IgD-negative memory B cell (primary cell): ENCODE measurements around the gene CACNA2D1. TPM values are rescaled to one million over a fixed set of nuclear protein-coding genes. Genes with fewer than 3 reads are reported as not detected.

Experiments
- H3K27ac Mint-ChIP-seq, 3 donors: one replicate each; pipeline ENCODE4 v1.8.0; 2020 to 2022; ENCODE audit warnings: mild to moderate bottlenecking in 3 of 3, mixed read lengths in 3 of 3, moderate library complexity in 1 of 3
- H3K27me3 Mint-ChIP-seq: one replicate; pipeline ENCODE4 v1.8.0; 2021; ENCODE audit warnings: mixed read lengths
- H3K36me3 Mint-ChIP-seq: one replicate; pipeline ENCODE4 v1.8.0; 2020; ENCODE audit warnings: mild to moderate bottlenecking, mixed read lengths
- H3K4me1 Mint-ChIP-seq, 3 donors: one replicate each; pipeline ENCODE4 v1.8.0; 2020 to 2022; ENCODE audit warnings: mixed read lengths in 3 of 3, mild to moderate bottlenecking in 1 of 3
- H3K4me3 Mint-ChIP-seq, 4 donors: one replicate each; pipeline ENCODE4 v1.8.0; 2020 to 2022; ENCODE audit warnings: mild to moderate bottlenecking in 4 of 4, mixed read lengths in 4 of 4, moderate library complexity in 3 of 4
- H3K9me3 Mint-ChIP-seq, 3 donors: one replicate each; pipeline ENCODE4 v1.8.0; 2020 to 2021; ENCODE audit warnings: mixed read lengths in 3 of 3, mild to moderate bottlenecking in 1 of 3
- polyA plus RNA-seq: library from polyadenylated mRNA; unstranded; fragments of 300-500 nt; fragmentation: Illumina TruSeq; gene quantifications from one replicate; pipeline ENCODE4 v1.2.3, GENCODE V29; 2021

Gene CACNA2D1
- polyA plus RNA-seq, 1 donor from 2014 or later: not detected

DNA sequence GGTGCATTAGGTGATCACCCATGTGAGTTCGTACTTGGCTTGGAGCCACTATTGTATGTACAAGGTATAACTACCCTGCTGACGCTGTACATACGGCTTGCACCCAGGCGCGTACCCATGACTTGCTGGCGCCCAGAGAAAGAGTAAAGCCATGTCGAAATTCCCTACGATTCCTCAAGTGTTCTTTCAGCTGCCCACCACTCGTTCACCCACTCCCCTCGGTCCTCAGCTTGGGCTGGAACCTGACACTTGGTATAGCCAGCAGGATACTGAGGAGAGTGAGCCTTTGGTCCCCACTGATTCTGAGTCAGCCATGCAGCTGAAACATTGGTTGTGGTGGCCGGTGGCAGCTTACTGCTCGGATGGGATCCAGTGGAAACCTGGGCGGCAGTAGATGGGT, 241.5 kb downstream of the CACNA2D1 start:
- no peaks in the 10 kb centered on the region for H3K27me3 Mint-ChIP-seq
- no peak overlapping the region for H3K27ac Mint-ChIP-seq
- H3K9me3 Mint-ChIP-seq: peaks cover 0 to 6% (median 5%) of the 10 kb centered on the region in 3 donors
- H3K4me3 Mint-ChIP-seq: no peak overlapping the region
- H3K4me1 Mint-ChIP-seq: no peaks in the 10 kb centered on the region
- no peaks in the 10 kb centered on the region for H3K36me3 Mint-ChIP-seq

DNA sequence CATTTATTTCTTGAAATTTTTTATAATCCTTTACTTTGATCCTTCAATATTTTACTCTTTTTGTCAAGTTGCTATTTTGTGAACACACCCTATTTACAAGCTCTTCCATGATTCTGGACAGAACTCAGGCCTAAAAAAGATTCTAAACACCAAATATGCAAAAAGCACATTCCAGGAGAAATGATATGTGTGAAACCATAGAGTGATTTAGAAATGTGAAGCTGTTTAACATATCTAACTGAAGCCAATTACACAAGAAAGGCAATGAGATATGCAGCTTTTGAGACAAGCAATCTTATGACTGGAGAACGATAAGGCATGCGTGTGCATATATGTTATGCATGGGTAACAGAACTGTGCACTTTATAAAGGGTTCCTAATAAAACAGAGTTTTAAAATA, 243.0 kb downstream of the CACNA2D1 start:
- Mint-ChIP-seq H3K9me3 (peaks cover 0 to 6% (median 5%) of the 10 kb centered on the region in 3 donors), H3K27ac (no peak overlapping the region), H3K4me1 (no peaks in the 10 kb centered on the region), H3K36me3 (no peaks in the 10 kb centered on the region), H3K4me3 (no peak overlapping the region), H3K27me3 (no peaks in the 10 kb centered on the region)

GRCh38 chr7:82194016-82194643, 249.4 kb downstream of the CACNA2D1 start:
- Mint-ChIP-seq H3K4me1 (no peaks in the 10 kb centered on the region), H3K36me3 (no peaks in the 10 kb centered on the region), H3K9me3 (peaks cover 0 to 5% (median 2%) of the 10 kb centered on the region in 3 donors), H3K27ac (no peak overlapping the region), H3K27me3 (no peaks in the 10 kb centered on the region), H3K4me3 (no peak overlapping the region)

- Mint-ChIP-seq H3K27ac (no peak overlapping the region), H3K27me3 (no peaks in the 10 kb centered on the region), H3K36me3 (no peaks in the 10 kb centered on the region), H3K4me3 (no peak overlapping the region), H3K9me3 (peaks cover 0 to 7% (median 3%) of the 10 kb centered on the region in 3 donors), H3K4me1 (no peaks in the 10 kb centered on the region)
Measured at GRCh38 chr7:82188636-82189035, 254.9 kb downstream of the CACNA2D1 start.

- peaks cover 3% of the 10 kb centered on the region for H3K36me3 Mint-ChIP-seq
- peaks cover 0 to 10% (median 3%) of the 10 kb centered on the region in 3 donors for H3K9me3 Mint-ChIP-seq
- no peaks in the 10 kb centered on the region for H3K27me3 Mint-ChIP-seq
Measured at GRCh38 chr7:82185443-82185842, 258.1 kb downstream of the CACNA2D1 start.

GRCh38 chr7:82183634-82184033, 259.9 kb downstream of the CACNA2D1 start:
- H3K4me3 Mint-ChIP-seq: no peak overlapping the region
- peaks cover 0 to 7% (median 3%) of the 10 kb centered on the region in 3 donors for H3K9me3 Mint-ChIP-seq
- no peaks in the 10 kb centered on the region for H3K4me1 Mint-ChIP-seq
- H3K27ac Mint-ChIP-seq: no peak overlapping the region
- peaks cover 3% of the 10 kb centered on the region for H3K36me3 Mint-ChIP-seq
- H3K27me3 Mint-ChIP-seq: no peaks in the 10 kb centered on the region

More at GRCh38 chr7:82185443-82185842, 258.1 kb downstream of the CACNA2D1 start:
- no peak overlapping the region for H3K4me3 Mint-ChIP-seq
- H3K4me1 Mint-ChIP-seq: no peaks in the 10 kb centered on the region
- no peak overlapping the region for H3K27ac Mint-ChIP-seq

DNA sequence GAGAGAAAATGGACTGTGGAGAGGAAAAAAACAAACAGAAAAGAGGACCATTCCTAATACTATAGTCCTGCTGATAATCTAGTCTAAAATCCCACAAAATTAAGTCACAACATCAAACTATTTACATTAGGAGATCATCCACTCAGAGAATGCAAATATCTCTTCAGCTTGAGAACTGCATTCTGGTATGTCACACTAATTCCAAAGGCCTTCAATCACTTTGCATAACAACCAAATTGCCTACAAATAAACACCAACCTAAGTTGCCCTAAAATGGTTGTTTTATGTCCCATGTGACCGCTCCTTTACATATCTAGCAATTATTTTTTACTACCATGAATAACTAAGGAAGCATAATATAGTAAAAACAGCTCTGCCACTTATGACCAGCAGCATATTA, 264.3 kb downstream of the CACNA2D1 start:
- H3K27ac Mint-ChIP-seq: no peak overlapping the region
- no peak overlapping the region for H3K4me3 Mint-ChIP-seq
- H3K9me3 Mint-ChIP-seq: peaks cover 1 to 5% (median 2%) of the 10 kb centered on the region in 3 donors
- peaks cover 3% of the 10 kb centered on the region for H3K36me3 Mint-ChIP-seq
- no peaks in the 10 kb centered on the region for H3K27me3 Mint-ChIP-seq
- H3K4me1 Mint-ChIP-seq: no peaks in the 10 kb centered on the region

GRCh38 chr7:82175319-82175718, 268.3 kb downstream of the CACNA2D1 start:
- H3K9me3 Mint-ChIP-seq: peaks cover 0 to 2% (median 1%) of the 10 kb centered on the region in 3 donors

DNA sequence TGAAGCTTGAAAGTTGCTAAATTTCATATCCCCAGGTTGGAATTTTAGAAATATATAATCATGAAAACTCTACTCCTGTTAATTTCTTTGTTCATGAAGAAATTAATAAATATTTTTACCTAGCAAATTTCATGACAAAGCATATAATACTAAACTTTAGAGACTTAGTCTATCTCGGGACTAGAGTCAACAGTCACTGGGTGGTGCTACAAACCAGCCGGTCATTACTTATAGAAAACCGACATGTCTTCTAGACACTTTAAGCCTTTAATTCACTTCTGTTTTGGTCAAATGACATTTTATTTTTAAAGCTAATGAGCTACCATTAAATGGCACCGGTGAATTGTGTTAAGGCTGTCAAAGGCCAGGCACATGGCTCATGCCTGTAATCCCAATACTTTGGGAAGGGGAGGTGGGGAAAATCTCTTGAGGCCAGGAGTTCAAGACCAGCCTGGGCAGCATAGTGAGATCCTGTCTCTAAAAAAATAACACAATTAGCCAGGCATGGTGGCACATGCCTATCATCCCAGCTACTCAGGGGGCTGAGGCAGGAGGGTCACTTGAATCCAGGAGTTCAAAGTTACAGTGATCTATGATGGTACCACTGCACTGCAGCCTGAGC, 270.1 kb downstream of the CACNA2D1 start:
- Mint-ChIP-seq H3K4me1 (no peaks in the 10 kb centered on the region), H3K27ac (no peak overlapping the region), H3K36me3 (no peaks in the 10 kb centered on the region), H3K9me3 (peaks cover 0 to 2% (median 0%) of the 10 kb centered on the region in 3 donors), H3K4me3 (no peak overlapping the region), H3K27me3 (no peaks in the 10 kb centered on the region)

More at GRCh38 chr7:82175319-82175718, 268.3 kb downstream of the CACNA2D1 start:
- H3K4me1 Mint-ChIP-seq: no peaks in the 10 kb centered on the region
- no peak overlapping the region for H3K4me3 Mint-ChIP-seq
- H3K27me3 Mint-ChIP-seq: no peaks in the 10 kb centered on the region
- H3K27ac Mint-ChIP-seq: no peak overlapping the region
- no peaks in the 10 kb centered on the region for H3K36me3 Mint-ChIP-seq

DNA sequence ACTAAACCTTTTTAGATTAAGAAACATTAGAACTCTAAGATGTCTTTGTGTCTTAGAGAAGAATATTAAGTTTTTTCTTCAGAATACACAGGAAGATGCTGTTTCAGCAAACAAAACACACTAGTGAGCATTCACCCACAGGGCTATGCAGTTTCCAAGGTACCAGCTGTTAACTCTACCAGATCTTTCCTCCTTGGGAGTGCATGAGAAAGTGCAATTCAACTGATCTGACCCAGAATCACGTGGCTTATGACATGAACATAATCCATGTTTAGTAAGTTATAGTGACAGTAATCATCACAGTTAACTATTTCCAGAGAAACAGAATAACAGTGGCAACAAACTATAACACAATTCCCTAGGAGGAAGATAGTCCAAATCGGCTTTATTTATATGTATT, 270.7 kb downstream of the CACNA2D1 start:
- Mint-ChIP-seq H3K36me3 (no peaks in the 10 kb centered on the region), H3K27me3 (no peaks in the 10 kb centered on the region), H3K9me3 (peaks cover 0 to 2% (median 0%) of the 10 kb centered on the region in 3 donors), H3K4me3 (no peak overlapping the region), H3K27ac (no peak overlapping the region), H3K4me1 (no peaks in the 10 kb centered on the region)

DNA sequence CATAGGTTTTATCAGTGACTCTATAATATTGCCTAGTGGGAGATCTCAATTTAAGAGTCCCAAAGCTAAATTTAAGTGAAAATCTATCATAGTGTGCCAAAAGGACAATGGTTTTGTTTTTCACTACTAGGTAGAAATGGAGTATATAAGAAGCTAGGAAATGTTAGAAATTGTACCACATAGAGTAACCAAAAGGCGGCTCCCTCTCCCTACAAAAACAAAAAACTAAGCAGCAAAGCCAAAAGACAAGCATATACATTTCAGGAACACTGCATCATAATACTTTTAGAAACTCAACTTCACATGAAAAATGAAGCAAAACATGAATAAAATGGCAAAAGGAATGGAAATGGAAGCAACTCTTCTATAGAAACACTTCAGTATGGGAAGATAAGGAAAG, 271.6 kb downstream of the CACNA2D1 start:
- Mint-ChIP-seq H3K27ac (no peak overlapping the region), H3K4me1 (no peaks in the 10 kb centered on the region), H3K4me3 (no peak overlapping the region), H3K36me3 (no peaks in the 10 kb centered on the region), H3K9me3 (peaks cover 0 to 2% (median 0%) of the 10 kb centered on the region in 3 donors), H3K27me3 (no peaks in the 10 kb centered on the region)

GRCh38 chr7:82167558-82168314, 275.8 kb downstream of the CACNA2D1 start:
- no peaks in the 10 kb centered on the region for H3K4me1 Mint-ChIP-seq
- no peaks in the 10 kb centered on the region for H3K27me3 Mint-ChIP-seq
- no peak overlapping the region for H3K27ac Mint-ChIP-seq
- H3K4me3 Mint-ChIP-seq: no peak overlapping the region
- H3K9me3 Mint-ChIP-seq: peaks cover 0 to 3% (median 1%) of the 10 kb centered on the region in 3 donors
- no peaks in the 10 kb centered on the region for H3K36me3 Mint-ChIP-seq

- H3K9me3 Mint-ChIP-seq: peaks cover 0 to 8% (median 1%) of the 10 kb centered on the region in 3 donors
- no peaks in the 10 kb centered on the region for H3K4me1 Mint-ChIP-seq
- no peaks in the 10 kb centered on the region for H3K27me3 Mint-ChIP-seq
- no peaks in the 10 kb centered on the region for H3K36me3 Mint-ChIP-seq
- H3K27ac Mint-ChIP-seq: no peak overlapping the region
- H3K4me3 Mint-ChIP-seq: no peak overlapping the region
Measured at GRCh38 chr7:82166260-82167015, 277.1 kb downstream of the CACNA2D1 start.

- peaks cover 1 to 8% (median 2%) of the 10 kb centered on the region in 3 donors for H3K9me3 Mint-ChIP-seq
Measured at GRCh38 chr7:82164813-82165212, 278.8 kb downstream of the CACNA2D1 start.

GRCh38 chr7:82164410-82164809, 279.2 kb downstream of the CACNA2D1 start:
- H3K27me3 Mint-ChIP-seq: no peaks in the 10 kb centered on the region
- H3K4me1 Mint-ChIP-seq: no peaks in the 10 kb centered on the region
- no peak overlapping the region for H3K27ac Mint-ChIP-seq
- H3K36me3 Mint-ChIP-seq: no peaks in the 10 kb centered on the region
- H3K4me3 Mint-ChIP-seq: no peak overlapping the region
- H3K9me3 Mint-ChIP-seq: peaks cover 1 to 8% (median 2%) of the 10 kb centered on the region in 3 donors

More at GRCh38 chr7:82164813-82165212, 278.8 kb downstream of the CACNA2D1 start:
- Mint-ChIP-seq H3K27me3 (no peaks in the 10 kb centered on the region), H3K36me3 (no peaks in the 10 kb centered on the region), H3K4me1 (no peaks in the 10 kb centered on the region), H3K4me3 (no peak overlapping the region), H3K27ac (no peak overlapping the region)
